HepG2 (cell line): Measurements from ENCODE around the gene MNAT1. TPM values are rescaled to one million over a fixed set of nuclear protein-coding genes. Genes with fewer than 3 reads are reported as not detected.

Experiments
- ATAC-seq: fragments of 200-7000 bp; cut with Tn5 transposase; 3 replicates; pipeline ENCODE4 v1.9.1; 2020; ENCODE audit warnings: mild to moderate bottlenecking, moderate library complexity
- BruUV-seq: library from RNA; stranded (reverse); fragments of 400-500 nt; replicated peaks from 2 replicates; lab custom pipeline; 2021; lab: Mats Ljungman, UMichigan
- CTCF ChIA-PET: fragments of 300-600 bp; formaldehyde crosslinking; extraction: SDS; loops from one replicate; lab custom pipeline; 2021; ENCODE audit warnings: low total read pairs, inconsistent platforms, low intra/inter-chr PET ratio; lab: Yijun Ruan, JAX
- POLR2A ChIA-PET: fragments of 350-600 bp; sonication (Branson Sonifier 250); formaldehyde crosslinking; loops from one replicate; lab custom pipeline; 2020; ENCODE audit warnings: antibody characterized with exemption, inconsistent platforms; lab: Yijun Ruan, JAX
- DNase-seq: peaks from one replicate; pipeline ENCODE4 v3.0.0-alpha.2; 2015; ENCODE audit warnings: low spot score
- FAIRE-seq: peaks from 3 replicates; lab custom pipeline; 2011; peaks lifted over from hg19 to GRCh38; lab: Jason Lieb, UNC
- H2AFZ ChIP-seq: one replicate; pipeline ENCODE4 v1.6.1; 2011; ENCODE audit warnings: low read length, inconsistent platforms
- H3K27ac ChIP-seq: fragments of 300-600 bp; 3 replicates; pipeline ENCODE4 v1.8.0; 2011; ENCODE audit warnings: mixed run types, mild to moderate bottlenecking, mixed read lengths, low read length, inconsistent platforms; ENCODE audit not compliant: insufficient read depth; ENCODE audit errors: extremely low read length
- H3K27me3 ChIP-seq, 2 experiments: fragments of 200-600 bp in 1 of 2; 2 replicates in 1 of 2; 3 replicates in 1 of 2; pipeline versions ENCODE4 v1.6.0 to v1.8.0; 2011; ENCODE audit warnings: low read length in 2 of 2, mild to moderate bottlenecking in 2 of 2, moderate library complexity in 2 of 2, inconsistent platforms in 1 of 2; ENCODE audit not compliant: insufficient read depth in 2 of 2, control insufficient read depth in 1 of 2
- H3K36me3 ChIP-seq, 2 experiments: fragments of 200-600 bp in 1 of 2; replicated peaks in 1 of 2; 2 replicates in 1 of 2; 3 replicates in 1 of 2; pipeline versions ENCODE4 v1.5.1 to v1.8.0; 2011; ENCODE audit warnings: low read length in 2 of 2, inconsistent platforms in 1 of 2; ENCODE audit not compliant: insufficient read depth in 2 of 2, control insufficient read depth in 1 of 2
- H3K4me1 ChIP-seq: 2 replicates; pipeline ENCODE4 v1.5.1; 2012; ENCODE audit warnings: low read length, inconsistent platforms; ENCODE audit not compliant: insufficient read depth
- H3K4me2 ChIP-seq: 2 replicates; pipeline ENCODE4 v1.6.0; 2011; ENCODE audit warnings: low read depth, low read length, inconsistent platforms
- H3K4me3 ChIP-seq, 3 experiments: fragments of 200-600 bp in 1 of 3; sonication (generic), shearing (Covaris generic) in 1 of 3; replicated peaks in 1 of 3; 2 replicates each; pipeline ENCODE4 v1.5.1; 2011 to 2016; ENCODE audit warnings: low read length in 3 of 3, inconsistent platforms in 2 of 3, low read depth in 2 of 3, mild to moderate bottlenecking in 2 of 3, control low read depth in 1 of 3, mixed read lengths in 1 of 3; ENCODE audit not compliant: insufficient read depth in 1 of 3
- H3K79me2 ChIP-seq: one replicate; pipeline ENCODE4 v1.6.1; 2011; ENCODE audit warnings: low read length, inconsistent platforms; ENCODE audit not compliant: insufficient read depth
- H3K9ac ChIP-seq: 2 replicates; pipeline ENCODE4 v1.6.0; 2011; ENCODE audit warnings: mild to moderate bottlenecking, low read depth, low read length, inconsistent platforms; ENCODE audit not compliant: insufficient read depth
- H3K9me3 ChIP-seq: 2 replicates; pipeline ENCODE4 v1.5.1; 2012; ENCODE audit warnings: mild to moderate bottlenecking, low read length
- H4K20me1 ChIP-seq: 2 replicates; pipeline ENCODE4 v1.6.0; 2011; ENCODE audit warnings: inconsistent platforms, mild to moderate bottlenecking, low read length, moderate library complexity; ENCODE audit not compliant: insufficient read depth
- HINFP ChIP-seq: sonication (generic); formaldehyde crosslinking; IDR thresholded peaks from 2 replicates; pipeline ENCODE4 v1.4.0; 2020; ENCODE audit warnings: low read depth, mild to moderate bottlenecking, missing genetic modification reagents
- HNRNPK ChIP-seq: fragments of 200-400 bp; formaldehyde crosslinking; IDR thresholded peaks from 2 replicates; pipeline ENCODE4 v1.6.1; 2018; ENCODE audit warnings: low read length, low read depth, moderate library complexity, mild to moderate bottlenecking; ENCODE audit not compliant: poor library complexity, severe bottlenecking
- MAZ ChIP-seq, 2 experiments: sonication (generic) in 1 of 2; formaldehyde crosslinking in 1 of 2; IDR thresholded peaks; 2 replicates each; pipeline versions ENCODE4 v1.5.0 to v1.6.1; 2012 to 2020; ENCODE audit warnings: low read depth in 2 of 2, mild to moderate bottlenecking in 2 of 2, borderline replicate concordance in 1 of 2, improper control_type of control experiment in 1 of 2, low read length in 1 of 2, missing genetic modification reagents in 1 of 2, moderate library complexity in 1 of 2
- ZNF121 ChIP-seq: sonication (generic); formaldehyde crosslinking; IDR thresholded peaks from 2 replicates; pipeline ENCODE4 v1.5.0; 2020; ENCODE audit warnings: mild to moderate bottlenecking, missing genetic modification reagents
- ZNF629 ChIP-seq: sonication (generic); formaldehyde crosslinking; conservative IDR thresholded peaks from 2 replicates; pipeline ENCODE4 v1.5.0; 2020; ENCODE audit warnings: missing genetic modification reagents
- ZNF747 ChIP-seq: sonication (generic); formaldehyde crosslinking; IDR thresholded peaks from 2 replicates; pipeline ENCODE4 v1.8.1; 2023; ENCODE audit warnings: missing genetic modification reagents, mild to moderate bottlenecking, borderline replicate concordance
- ZNF839 ChIP-seq: sonication (generic); formaldehyde crosslinking; IDR thresholded peaks from 2 replicates; pipeline ENCODE4 v1.4.0; 2020; ENCODE audit warnings: missing genetic modification reagents, mild to moderate bottlenecking, borderline replicate concordance
- WGBS: methylation state at CpG from one replicate; pipeline ENCODE4 v1.1.6; 2017; ENCODE audit warnings: low lambda C conversion rate; 5-methylcytosine and 5-hydroxymethylcytosine counted together
- in situ Hi-C: cut with HindIII; loops from 2 replicates; pipeline ENCODE4 v1.10.0; 2017; ENCODE audit warnings: low pct_unique_long_range_greater_than_20kb; ENCODE audit not compliant: extremely low pct_ligation_motif_present
- intact Hi-C: fragments of 100-400 bp; cut with micrococcal nuclease; formaldehyde crosslinking; loops from one replicate; pipeline ENCODE4 v1.10.0; 2022; ENCODE audit not compliant: unreplicated experiment
- polyA plus RNA-seq, 8 experiments: library from polyadenylated mRNA; depleted of rRNA in 3 of 8; stranded (reverse) in 7 of 8; unstranded in 1 of 8; fragments of >200 nt; fragmentation: Illumina TruSeq in 4 of 8; extraction: Trizol in 4 of 8; gene quantifications; 2 replicates each; pipeline versions ENCODE4 v1.2.1 to v1.2.3, GENCODE V29; 2011 to 2016; ENCODE audit warnings: low read depth in 4 of 8, missing spikeins in 1 of 8, mixed read lengths in 1 of 8; ENCODE audit not compliant: insufficient read depth in 1 of 8
- total RNA-seq, 5 experiments: library from RNA; depleted of rRNA; stranded (reverse); fragments of >200 nt; fragmentation: Illumina TruSeq; extraction: Trizol; gene quantifications; 2 replicates each; pipeline ENCODE4 v1.2.3, GENCODE V29; 2016; ENCODE audit warnings: low read depth in 1 of 5

Gene MNAT1
- total and polyA plus RNA-seq, 2 of the 13 experiments (the other 11 are each of a cell fraction or from before 2014, with no cell fraction given): 49.2 to 94.8 TPM

GRCh38 chr14:60732840-60733483 lies 1.6 kb upstream of the MNAT1 start:
- no peak for DNase-seq
- BruUV-seq: no TSS peak
- Histone ChIP-seq H3K79me2 (peaks cover 32% of the 10 kb centered on the region), H3K4me2 (no peak overlapping the region), H3K27ac (no peak overlapping the region), H4K20me1 (peaks cover 4% of the 10 kb centered on the region), H3K9ac (no peak overlapping the region), H3K4me3 (no peak overlapping the region), H3K27me3 (no peaks in the 10 kb centered on the region; a peak in 1 of 5 replicates), H3K9me3 (no peaks in the 10 kb centered on the region), H3K4me1 (peaks cover 14% of the 10 kb centered on the region), H3K36me3 (no peaks in the 10 kb centered on the region), H2AFZ (no peak overlapping the region)
- ATAC-seq: no peak
- ChIA-PET CTCF (no interaction called here), POLR2A (interaction anchor here (0.7 to 2.3 kb wide), 2 partner anchors 10 to 84 kb away, joined by 3 to 7 read pairs; no protein-coding TSS in a partner anchor)
- WGBS: 4% methylated on average over 4 of the region's 4 CpGs
- intact Hi-C loops (loop anchor here (5.0 kb wide), 1 partner anchor 369 kb away; no protein-coding TSS in a partner anchor), in situ Hi-C loops (no loop called here)
- FAIRE-seq: no peak
- TF ChIP-seq ZNF121 (CRISPR knock-in tag): 0 out of 2 replicates have a peak, but pooled peaks have one; percentile 22
- TF ChIP-seq HINFP: no peak
- TF ChIP-seq, all 625 proteins: peak for 1

- Histone ChIP-seq H3K4me2 (peak overlapping the region; percentile 88), H3K36me3 (no peaks in the 10 kb centered on the region), H4K20me1 (peaks cover 6% of the 10 kb centered on the region), H3K79me2 (peaks cover 54% of the 10 kb centered on the region), H3K9ac (peak overlapping the region; percentile 82), H2AFZ (no peak overlapping the region), H3K27me3 (no peaks in the 10 kb centered on the region; a peak in 1 of 5 replicates), H3K9me3 (no peaks in the 10 kb centered on the region), H3K4me3 (peak overlapping the region; percentile 86 to 97 (median 95)), H3K27ac (peak overlapping the region; percentile 84), H3K4me1 (peaks cover 22% of the 10 kb centered on the region)
- in situ Hi-C loops: no loop called here
- FAIRE-seq: no peak
- ChIA-PET CTCF (no interaction called here), POLR2A (interaction anchor here (2.0 kb wide), 1 partner anchor 13 kb away, joined by 11 read pairs; the partner anchor contains the start of gene SIX4)
- no peak for ATAC-seq
- TF ChIP-seq ZNF839 (CRISPR knock-in tag): no peak
- peak; percentile 33; the same call in 1 of the 2 replicates for TF ChIP-seq ZNF629 (CRISPR knock-in tag)
- TF ChIP-seq HNRNPK: no peak
- no peak for TF ChIP-seq MAZ (IDR thresholded peaks at IDR 0.05; ENCODE audit: borderline replicate concordance, low read depth, low read length)
- peak; percentile 5; the same call in 1 of the 2 replicates for TF ChIP-seq MAZ (CRISPR knock-in tag; IDR thresholded peaks at IDR 0.05; ENCODE audit: low read depth)
- 0 out of 2 replicates have a peak, but pooled peaks have one; percentile 1 for TF ChIP-seq ZNF747 (CRISPR knock-in tag)
- no TSS peak for BruUV-seq
- 1% methylated on average over 5 of the region's 5 CpGs for WGBS
- intact Hi-C loops: loop anchor here (5.0 kb wide), 1 partner anchor 517 kb away; no protein-coding TSS in a partner anchor
- DNase-seq: no peak
Measured at GRCh38 chr14:60735416-60735815, 855 bp downstream of the MNAT1 start.
